CD4-positive, alpha-beta T cell (primary cell): ENCODE measurements around the gene MTHFR. TPM values are rescaled to one million over a fixed set of nuclear protein-coding genes. Genes with fewer than 3 reads are reported as not detected.

ENCODE experiments used
- ATAC-seq: fragments of 200-7000 bp; cut with Tn5 transposase; one replicate; pipeline ENCODE4 v1.10.0; 2022; ENCODE audit warnings: mild to moderate bottlenecking; ENCODE audit not compliant: poor library complexity
- CTCF ChIA-PET: fragments of 350-600 bp; sonication (Branson Sonifier 250); formaldehyde crosslinking; loops from one replicate; lab custom pipeline; 2021; ENCODE audit warnings: antibody characterized with exemption, inconsistent platforms; lab: Charles Lee
- POLR2A ChIA-PET: fragments of 350-600 bp; sonication (Branson Sonifier 250); formaldehyde crosslinking; loops from one replicate; lab custom pipeline; 2021; ENCODE audit warnings: antibody characterized with exemption, inconsistent platforms; lab: Charles Lee
- DNase-seq, 14 experiments: peaks; one replicate each; pipeline ENCODE4 v3.0.0-alpha.2; 2013 to 2020; ENCODE audit warnings: mixed read lengths in 2 of 14
- H3K27ac ChIP-seq, 2 donors: one replicate each; pipeline versions ENCODE4 v1.5.1 to v1.7.0; 2013; ENCODE audit warnings: low read length in 2 of 2, low read depth in 1 of 2, mild to moderate bottlenecking in 1 of 2
- H3K27me3 ChIP-seq, 2 experiments: 1 replicate in 1 of 2; 2 replicates in 1 of 2; pipeline versions ENCODE4 v1.6.1 to v1.7.0; 2013; ENCODE audit warnings: low read length in 2 of 2, control low read depth in 1 of 2, mild to moderate bottlenecking in 1 of 2, moderate library complexity in 1 of 2; ENCODE audit not compliant: insufficient read depth in 2 of 2, control insufficient read depth in 1 of 2
- H3K36me3 ChIP-seq: one replicate; pipeline ENCODE4 v1.6.1; 2013; ENCODE audit warnings: low read length, control low read depth; ENCODE audit not compliant: insufficient read depth
- H3K4me1 ChIP-seq: one replicate; pipeline ENCODE4 v1.6.1; 2013; ENCODE audit warnings: low read length, control low read depth; ENCODE audit not compliant: insufficient read depth
- H3K4me3 ChIP-seq: one replicate; pipeline ENCODE4 v1.5.1; 2013; ENCODE audit warnings: mild to moderate bottlenecking, low read length, moderate library complexity
- H3K9me3 ChIP-seq, 2 experiments: 1 replicate in 1 of 2; 2 replicates in 1 of 2; pipeline versions ENCODE4 v1.6.1 to v1.7.0; 2013; ENCODE audit warnings: low read length in 2 of 2, mild to moderate bottlenecking in 2 of 2, control low read depth in 1 of 2, moderate library complexity in 1 of 2; ENCODE audit not compliant: control insufficient read depth in 1 of 2, insufficient read depth in 1 of 2
- H3K27ac Mint-ChIP-seq: one replicate; pipeline ENCODE4 v1.8.0; 2020; ENCODE audit warnings: mixed read lengths
- H3K27me3 Mint-ChIP-seq: one replicate; pipeline ENCODE4 v1.8.0; 2021; ENCODE audit warnings: mixed read lengths
- H3K36me3 Mint-ChIP-seq: one replicate; pipeline ENCODE4 v1.8.0; 2021; ENCODE audit warnings: low read depth, mixed read lengths
- H3K4me1 Mint-ChIP-seq: one replicate; pipeline ENCODE4 v1.8.0; 2021; ENCODE audit warnings: low read depth, mixed read lengths
- H3K4me3 Mint-ChIP-seq: one replicate; pipeline ENCODE4 v1.8.0; 2020; ENCODE audit warnings: mild to moderate bottlenecking, mixed read lengths
- H3K9me3 Mint-ChIP-seq: one replicate; pipeline ENCODE4 v1.8.0; 2020; ENCODE audit warnings: mixed read lengths
- intact Hi-C, 2 experiments: fragments of 100-400 bp; cut with DNase I in 1 of 2; cut with micrococcal nuclease in 1 of 2; formaldehyde crosslinking; loops; one replicate each; pipeline versions ENCODE4 v1.15.1 to v1.9.0; 2023 to 2025; cut with DNase I, micrococcal nuclease
- total RNA-seq, 174 experiments: library from RNA in 2 of 174; stranded (reverse) in 2 of 174; gene quantifications; one replicate each; pipeline ENCODE4 v1.2.3 and lab custom pipeline; 2021 to 2026
- TF ChIP-seq, protein P1 (sequence below): fragments of 200-600 bp; IDR thresholded peaks from one replicate; pipeline ENCODE4 v1.8.0; 2022; ENCODE audit warnings: antibody characterized with exemption, mild to moderate bottlenecking

MTHFR gene
- total RNA-seq, 2 experiments from 2014 or later = 30.8 to 31.3 TPM

DNA sequence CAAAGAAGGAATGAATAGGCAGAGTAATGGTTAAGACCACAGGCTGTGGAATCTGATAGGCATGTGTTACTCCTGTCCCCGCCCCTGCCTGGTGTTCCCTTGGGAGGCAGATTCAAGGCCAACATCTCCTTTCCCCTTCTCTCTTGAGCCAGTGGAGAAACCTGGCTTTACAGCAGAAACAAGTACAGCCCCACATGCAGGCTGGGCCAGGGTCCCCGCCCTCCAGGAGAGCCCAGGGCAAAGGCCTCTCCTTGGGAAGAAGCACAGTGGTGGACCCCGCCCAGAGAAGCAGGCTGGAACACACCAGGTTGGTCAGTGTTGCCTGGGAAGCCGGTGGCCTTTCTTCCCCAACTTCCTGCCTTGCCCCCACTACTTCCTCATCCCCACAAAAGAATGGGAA is 36.9 kb downstream of the MTHFR start:
- Histone ChIP-seq H3K9me3 (no peaks in the 10 kb centered on the region), H3K36me3 (no peaks in the 10 kb centered on the region), H3K4me3 (no peak overlapping the region), H3K4me1 (no peaks in the 10 kb centered on the region), H3K27ac (no peak overlapping the region), H3K27me3 (peaks cover under 1 to 3% of the 10 kb centered on the region in 2 experiments)
- no peak for ATAC-seq
- TF ChIP-seq, protein P1, sequence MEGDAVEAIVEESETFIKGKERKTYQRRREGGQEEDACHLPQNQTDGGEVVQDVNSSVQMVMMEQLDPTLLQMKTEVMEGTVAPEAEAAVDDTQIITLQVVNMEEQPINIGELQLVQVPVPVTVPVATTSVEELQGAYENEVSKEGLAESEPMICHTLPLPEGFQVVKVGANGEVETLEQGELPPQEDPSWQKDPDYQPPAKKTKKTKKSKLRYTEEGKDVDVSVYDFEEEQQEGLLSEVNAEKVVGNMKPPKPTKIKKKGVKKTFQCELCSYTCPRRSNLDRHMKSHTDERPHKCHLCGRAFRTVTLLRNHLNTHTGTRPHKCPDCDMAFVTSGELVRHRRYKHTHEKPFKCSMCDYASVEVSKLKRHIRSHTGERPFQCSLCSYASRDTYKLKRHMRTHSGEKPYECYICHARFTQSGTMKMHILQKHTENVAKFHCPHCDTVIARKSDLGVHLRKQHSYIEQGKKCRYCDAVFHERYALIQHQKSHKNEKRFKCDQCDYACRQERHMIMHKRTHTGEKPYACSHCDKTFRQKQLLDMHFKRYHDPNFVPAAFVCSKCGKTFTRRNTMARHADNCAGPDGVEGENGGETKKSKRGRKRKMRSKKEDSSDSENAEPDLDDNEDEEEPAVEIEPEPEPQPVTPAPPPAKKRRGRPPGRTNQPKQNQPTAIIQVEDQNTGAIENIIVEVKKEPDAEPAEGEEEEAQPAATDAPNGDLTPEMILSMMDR = no peak
- H3K27ac Mint-ChIP-seq = no peak overlapping the region
- no peaks in the 10 kb centered on the region for H3K4me1 Mint-ChIP-seq
- H3K27me3 Mint-ChIP-seq = peaks cover 2% of the 10 kb centered on the region
- POLR2A ChIA-PET = no interaction called here
- CTCF ChIA-PET = no interaction called here
- intact Hi-C loops = no loop called here
- no peaks in the 10 kb centered on the region for H3K36me3 Mint-ChIP-seq
- H3K9me3 Mint-ChIP-seq = no peaks in the 10 kb centered on the region
- H3K4me3 Mint-ChIP-seq = no peak overlapping the region
- DNase-seq = no peak

DNA sequence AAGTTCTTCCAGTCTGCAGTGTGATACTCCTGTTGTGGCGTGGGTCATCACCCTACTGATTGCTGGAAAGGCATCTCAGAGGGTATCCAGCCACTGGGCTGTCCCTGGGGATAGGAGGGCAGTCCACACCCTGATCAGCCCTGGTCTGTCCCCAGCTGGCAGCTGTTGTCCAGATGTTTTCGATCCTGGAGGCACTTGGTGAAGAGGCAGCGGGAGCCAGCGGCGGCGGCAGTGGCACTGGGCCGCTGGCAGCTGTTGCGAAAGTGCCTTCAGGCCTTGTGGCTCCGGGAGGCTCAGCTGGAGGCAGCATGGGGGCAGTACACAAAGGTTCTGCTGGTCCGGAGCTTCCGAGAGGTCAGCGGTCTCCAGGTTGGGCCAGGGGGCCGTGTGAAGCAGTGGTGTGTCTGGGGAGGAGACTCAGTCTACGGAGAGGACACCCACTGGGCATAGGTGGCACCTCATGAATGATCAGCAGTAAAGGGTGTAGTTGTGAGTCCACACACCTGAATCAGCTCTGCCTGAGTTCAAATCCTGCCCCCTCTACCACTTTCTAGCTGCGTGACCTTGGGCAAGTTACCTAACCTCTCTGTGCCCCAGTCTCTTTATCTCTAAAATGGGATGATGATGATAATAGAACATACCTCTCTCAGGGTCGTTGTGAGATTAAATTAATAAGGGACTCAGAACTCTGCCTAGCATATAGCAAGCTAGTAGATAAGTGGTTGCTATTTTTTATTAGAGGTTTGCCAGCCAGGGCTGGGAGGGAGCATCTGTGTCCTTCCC is 37.7 kb downstream of the MTHFR start:
- intact Hi-C loops = no loop called here
- POLR2A ChIA-PET = no interaction called here
- no peaks in the 10 kb centered on the region for H3K36me3 Mint-ChIP-seq
- H3K4me3 ChIP-seq = no peak overlapping the region
- CTCF ChIA-PET = no interaction called here
- H3K27ac Mint-ChIP-seq = no peak overlapping the region
- no peaks in the 10 kb centered on the region for H3K4me1 Mint-ChIP-seq
- TF ChIP-seq, protein P1 = no peak
- H3K4me3 Mint-ChIP-seq = no peak overlapping the region
- H3K27me3 Mint-ChIP-seq = peaks cover 8% of the 10 kb centered on the region
- H3K36me3 ChIP-seq = no peaks in the 10 kb centered on the region
- DNase-seq = peak in 1 of 14 experiments; percentile 8
- no peaks in the 10 kb centered on the region for H3K4me1 ChIP-seq
- ATAC-seq = no peak
- H3K9me3 ChIP-seq = no peaks in the 10 kb centered on the region
- H3K27ac ChIP-seq = no peak overlapping the region
- H3K9me3 Mint-ChIP-seq = no peaks in the 10 kb centered on the region
- H3K27me3 ChIP-seq = peaks cover 5% of the 10 kb centered on the region in 2 experiments

DNA sequence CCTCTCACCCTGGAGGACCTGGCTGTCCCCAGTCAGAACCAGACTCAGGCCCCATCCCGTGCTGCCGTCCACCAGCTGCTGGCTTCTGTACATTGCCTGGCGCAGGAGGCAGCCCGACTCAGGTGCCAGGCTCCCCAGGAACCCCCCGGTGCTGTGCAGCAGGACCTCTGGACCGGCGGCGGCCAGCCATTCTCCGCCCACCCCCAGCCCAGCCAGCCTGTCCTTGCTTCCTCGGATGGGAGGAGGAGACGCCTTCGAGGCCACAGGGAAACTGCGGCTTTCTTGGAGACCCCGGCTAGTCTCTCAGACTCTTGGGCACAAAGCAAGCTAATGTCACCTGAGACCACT is 39.4 kb downstream of the MTHFR start:
- H3K9me3 Mint-ChIP-seq = no peaks in the 10 kb centered on the region
- no peak overlapping the region for H3K4me3 ChIP-seq
- no peak overlapping the region for H3K27ac Mint-ChIP-seq
- no peaks in the 10 kb centered on the region for H3K4me1 Mint-ChIP-seq
- TF ChIP-seq, protein P1 = no peak
- H3K27me3 Mint-ChIP-seq = peaks cover 16% of the 10 kb centered on the region
- no peaks in the 10 kb centered on the region for H3K36me3 Mint-ChIP-seq
- no peak overlapping the region for H3K4me3 Mint-ChIP-seq
- peaks cover 10% of the 10 kb centered on the region for H3K4me1 ChIP-seq
- intact Hi-C loops = no loop called here
- H3K9me3 ChIP-seq = peaks cover 0 to 5% of the 10 kb centered on the region in 2 experiments
- no peak overlapping the region for H3K27ac ChIP-seq
- ChIA-PET POLR2A (no interaction called here), CTCF (no interaction called here)
- H3K27me3 ChIP-seq = peaks cover 5 to 18% of the 10 kb centered on the region in 2 experiments
- DNase-seq (peak in 1 of 14 experiments; percentile 8), ATAC-seq (no peak)
- no peaks in the 10 kb centered on the region for H3K36me3 ChIP-seq
